ENCODE data around the gene RBMS3.
"Not testable (repeated sequence)": the region's sequence is repeated elsewhere in the genome, so short reads cannot be mapped to it uniquely, and the experiment has no call there.

The RBMS3 gene

DNA sequence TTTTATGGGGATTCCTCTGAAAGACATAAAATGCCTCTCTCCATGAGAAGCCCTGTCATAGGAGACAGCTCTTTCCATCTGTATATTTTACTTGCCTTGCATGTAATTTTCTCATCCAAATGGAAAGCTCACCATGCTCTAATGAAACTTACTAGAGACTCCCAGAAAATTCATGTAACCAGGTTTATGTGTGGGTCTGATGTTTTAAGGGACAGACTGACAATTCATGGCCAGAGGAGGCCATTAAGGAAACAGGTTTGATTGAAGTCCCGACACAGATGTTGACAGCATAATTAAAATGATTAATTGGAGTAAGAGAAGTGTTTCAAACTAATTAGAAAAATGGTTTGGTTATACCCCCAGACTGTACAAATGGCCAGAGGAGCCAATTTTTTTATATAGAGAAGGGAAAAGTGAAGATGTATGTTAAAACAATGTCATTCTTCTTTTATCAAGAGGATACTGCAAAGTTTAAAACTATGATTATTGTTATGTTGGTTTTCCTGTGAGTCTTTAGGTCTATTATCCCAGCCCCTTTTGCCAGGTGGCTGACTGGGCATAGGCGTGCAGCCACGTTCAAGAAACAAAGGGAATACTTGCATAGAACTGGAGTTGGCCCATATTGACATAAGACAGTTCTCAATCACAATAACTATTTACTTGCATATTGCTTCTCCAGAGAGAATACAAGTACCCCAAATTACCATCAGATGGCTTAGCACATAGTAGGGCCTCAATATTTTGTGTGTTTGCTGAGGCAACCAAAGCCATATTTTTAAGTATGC, 64.8 kb downstream of the RBMS3 start:
- no peak for DNase-seq

DNA sequence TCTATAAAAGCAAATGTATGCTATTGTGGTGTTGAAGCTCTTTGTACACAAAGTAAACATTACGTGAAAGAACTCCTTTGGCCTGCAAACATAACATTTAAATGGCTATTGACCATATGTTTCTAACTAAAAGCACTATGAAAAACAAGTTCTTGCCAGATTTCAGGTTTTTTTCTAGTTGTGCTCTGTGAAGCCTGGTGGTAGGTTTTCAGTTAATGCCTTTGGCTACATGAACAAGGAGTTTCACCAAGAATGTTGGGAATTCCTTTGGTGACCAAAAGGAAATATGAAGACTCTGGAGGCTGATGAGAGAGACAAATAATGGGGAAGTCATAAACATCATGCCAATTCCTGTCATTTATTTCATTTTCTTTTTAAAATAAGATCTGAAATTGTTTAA, 66.0 kb downstream of the RBMS3 start:
- no peak for DNase-seq

DNA sequence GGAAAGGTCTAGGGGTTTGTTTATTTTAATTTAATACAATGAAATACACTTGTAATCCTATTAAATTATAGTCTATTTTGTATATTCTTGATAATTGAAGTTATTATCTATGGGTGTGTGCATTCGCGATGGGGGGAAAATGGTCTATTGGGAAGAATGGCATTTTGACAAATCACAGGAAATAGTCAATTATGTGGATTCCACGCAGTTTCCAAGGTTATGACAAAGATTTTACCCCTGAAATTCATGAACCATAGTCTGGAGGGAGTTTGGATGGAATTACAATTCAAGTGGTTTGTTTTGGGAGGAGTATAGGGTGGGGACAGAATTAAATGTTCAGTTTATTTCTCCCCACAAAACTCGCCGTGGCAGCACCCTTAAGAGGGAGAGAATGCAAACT, 66.5 kb downstream of the RBMS3 start:
- DNase-seq = no peak

- no peak for DNase-seq
Measured at GRCh38 chr3:29348316-29348715, 67.4 kb downstream of the RBMS3 start.

GRCh38 chr3:29349049-29349448, 68.2 kb downstream of the RBMS3 start:
- DNase-seq = no peak

GRCh38 chr3:29353807-29354206, 72.9 kb downstream of the RBMS3 start:
- no peak for DNase-seq

DNA sequence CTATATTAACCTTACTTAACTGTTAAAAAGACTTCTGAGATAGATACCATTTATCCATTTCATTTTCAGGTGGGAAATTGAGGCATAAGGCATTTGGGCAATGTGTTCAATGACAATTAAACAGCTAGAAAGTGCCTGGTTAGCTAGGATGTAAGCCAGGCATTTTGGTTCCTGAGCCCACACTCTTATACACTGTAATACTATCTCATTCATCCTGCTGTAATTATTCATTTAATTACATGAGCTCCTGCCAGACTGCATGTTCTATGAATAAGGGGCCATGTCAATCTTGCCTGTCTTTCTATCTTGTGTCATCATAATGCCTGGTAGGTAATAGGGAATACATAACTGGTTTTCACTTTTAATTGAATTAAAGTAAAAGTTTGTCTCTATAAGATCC, 74.0 kb downstream of the RBMS3 start:
- no peak for DNase-seq

- DNase-seq = no peak
Measured at GRCh38 chr3:29356062-29356461, 75.2 kb downstream of the RBMS3 start.

- not testable (repeated sequence) for DNase-seq
Measured at GRCh38 chr3:29360289-29360688, 79.4 kb downstream of the RBMS3 start.

DNA sequence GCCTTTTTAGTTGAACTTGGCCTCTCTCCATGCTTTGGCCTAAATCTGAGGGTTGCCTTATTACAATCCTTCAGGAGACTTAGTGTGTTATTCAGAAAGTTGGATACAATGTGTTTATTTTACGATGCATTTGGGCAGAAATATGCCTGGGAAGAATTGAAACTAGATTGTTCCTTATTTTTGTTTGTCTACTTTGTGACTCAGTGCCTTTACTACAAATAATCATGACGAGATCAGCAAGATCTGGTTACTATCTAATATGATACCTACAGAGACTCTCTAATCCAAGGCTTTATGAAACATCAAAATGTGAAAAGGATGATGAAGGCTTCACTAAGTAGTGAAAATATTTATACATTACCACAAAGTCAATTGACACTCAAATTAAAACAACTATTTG, 82.2 kb downstream of the RBMS3 start:
- no peak for DNase-seq

DNA sequence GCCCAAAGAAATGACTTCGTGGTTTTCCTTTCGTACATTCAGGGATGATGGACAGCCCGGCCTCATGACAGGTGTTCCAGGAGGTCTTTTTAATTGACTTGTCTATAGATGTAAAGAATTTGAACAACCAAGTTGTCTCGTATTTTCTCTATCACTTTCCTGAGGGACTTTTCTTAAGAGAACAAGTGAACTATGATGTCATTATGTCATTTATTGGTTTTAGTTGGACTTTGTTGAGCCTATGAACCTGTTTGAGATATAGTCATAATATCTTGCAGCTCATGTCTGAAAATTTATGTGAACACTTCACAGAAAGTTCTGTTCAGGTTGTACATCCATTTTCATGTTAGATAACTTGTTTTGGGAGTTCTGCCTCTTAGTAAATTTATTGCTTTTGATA, 89.2 kb downstream of the RBMS3 start:
- DNase-seq = no peak

- DNase-seq = no peak
Measured at GRCh38 chr3:29370476-29371420, 89.9 kb downstream of the RBMS3 start.

DNA sequence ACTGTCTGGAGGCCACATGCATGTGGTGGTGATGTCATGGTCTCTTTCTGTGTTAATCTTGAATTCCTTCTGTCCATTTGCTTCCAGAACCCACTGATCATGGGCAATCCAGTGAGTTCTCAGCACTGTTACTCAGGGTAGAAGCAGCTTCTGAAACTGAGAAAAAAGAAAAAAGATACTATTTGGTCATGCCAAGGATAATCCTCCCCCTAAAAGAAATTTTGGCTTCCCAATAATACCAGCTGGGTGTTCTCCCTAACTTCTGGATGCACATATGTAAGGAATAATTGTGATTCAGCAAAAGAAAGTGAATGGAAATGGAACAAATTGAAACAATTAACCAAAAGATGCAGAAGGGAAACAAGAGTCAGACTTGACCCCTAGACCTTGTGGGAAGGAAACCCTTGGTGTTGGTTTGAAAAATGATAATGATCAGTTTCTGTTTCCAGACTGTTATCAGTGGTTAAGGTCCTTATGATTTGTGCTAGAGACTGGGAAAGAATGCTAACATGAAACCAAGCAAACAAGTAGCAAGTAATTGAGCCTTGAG, 92.3 kb downstream of the RBMS3 start:
- no peak for DNase-seq

DNA sequence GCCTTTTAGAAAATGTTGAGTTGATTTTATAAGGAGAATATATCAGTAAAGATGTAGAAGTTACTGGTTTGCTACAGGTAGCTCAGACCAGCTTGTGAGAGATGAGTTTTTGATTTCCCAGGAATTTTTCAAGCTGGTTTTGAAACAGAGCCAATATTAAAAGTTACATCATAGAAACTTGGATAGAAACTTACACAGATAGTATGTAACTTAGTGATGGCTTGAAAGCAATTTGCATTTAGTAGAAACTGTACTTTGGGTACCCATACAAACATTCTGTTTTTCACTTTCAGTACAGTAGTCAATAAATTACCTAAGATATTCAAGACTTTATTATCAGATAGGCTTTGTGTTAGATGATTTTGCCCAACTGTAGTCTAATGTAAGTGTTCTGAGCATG, 93.4 kb downstream of the RBMS3 start:
- DNase-seq = no peak

GRCh38 chr3:29379097-29379496, 98.2 kb downstream of the RBMS3 start:
- DNase-seq = no peak

DNA sequence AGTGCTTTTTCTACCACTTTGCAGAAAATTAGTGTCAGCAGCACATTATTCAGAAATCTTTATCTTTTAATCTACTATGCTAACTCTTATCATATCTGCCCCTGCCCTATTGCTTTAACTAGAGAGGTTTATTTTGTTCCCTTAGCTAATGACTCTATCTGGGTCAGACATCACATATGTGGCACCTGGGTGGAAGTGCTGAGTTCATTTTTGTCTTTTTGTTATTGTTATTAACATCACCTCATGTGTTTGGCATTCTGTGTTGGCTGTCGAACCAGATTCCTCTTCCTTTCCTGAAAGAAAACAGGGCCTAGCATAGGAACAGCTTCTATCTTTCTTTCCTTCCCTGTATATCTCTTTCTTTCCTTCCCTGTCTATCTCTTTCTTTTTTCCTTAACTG, 100.7 kb downstream of the RBMS3 start:
- no peak for DNase-seq

GRCh38 chr3:29382409-29382808, 101.5 kb downstream of the RBMS3 start:
- DNase-seq = no peak

GRCh38 chr3:29382845-29383244, 102.0 kb downstream of the RBMS3 start:
- DNase-seq = no peak

GRCh38 chr3:29384640-29385039, 103.8 kb downstream of the RBMS3 start:
- no peak for DNase-seq

DNA sequence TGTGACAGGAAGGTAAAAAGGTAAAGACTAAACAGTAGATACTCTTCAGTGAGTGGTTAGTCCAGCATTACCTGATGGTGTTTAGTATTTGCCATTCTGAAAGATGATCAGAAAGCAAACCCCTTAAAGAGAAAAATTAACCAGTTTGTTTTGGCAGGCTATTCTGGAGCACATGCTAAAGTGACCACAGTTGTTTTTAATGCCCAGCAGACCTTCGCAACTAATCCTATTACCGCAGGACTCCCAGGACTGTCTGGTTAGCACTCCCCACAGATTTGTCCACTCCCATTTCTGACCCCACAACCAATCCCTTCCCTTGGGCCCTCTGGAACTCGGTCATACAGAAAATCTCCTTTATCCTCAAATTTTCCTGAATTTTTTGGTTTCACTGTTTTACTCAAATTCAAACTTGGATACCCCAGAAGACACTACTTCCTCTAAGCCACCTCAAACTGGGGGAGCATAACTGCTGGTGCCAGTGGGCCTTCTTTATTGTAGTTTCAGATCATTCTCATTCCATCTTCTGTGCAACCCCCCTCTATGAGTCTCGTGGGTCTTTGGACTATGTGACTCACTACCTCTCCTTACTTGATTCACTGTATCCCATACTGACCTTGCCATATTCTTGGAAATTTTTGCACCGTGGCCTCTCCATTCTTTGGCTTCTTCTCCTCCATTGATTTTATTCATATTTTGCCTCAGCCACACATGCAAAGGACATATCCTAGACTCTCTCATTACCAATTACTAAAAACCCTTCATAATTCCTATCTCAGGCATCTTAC, 104.4 kb downstream of the RBMS3 start:
- DNase-seq = no peak

- no peak for DNase-seq
Measured at GRCh38 chr3:29389362-29389761, 108.5 kb downstream of the RBMS3 start.

DNA sequence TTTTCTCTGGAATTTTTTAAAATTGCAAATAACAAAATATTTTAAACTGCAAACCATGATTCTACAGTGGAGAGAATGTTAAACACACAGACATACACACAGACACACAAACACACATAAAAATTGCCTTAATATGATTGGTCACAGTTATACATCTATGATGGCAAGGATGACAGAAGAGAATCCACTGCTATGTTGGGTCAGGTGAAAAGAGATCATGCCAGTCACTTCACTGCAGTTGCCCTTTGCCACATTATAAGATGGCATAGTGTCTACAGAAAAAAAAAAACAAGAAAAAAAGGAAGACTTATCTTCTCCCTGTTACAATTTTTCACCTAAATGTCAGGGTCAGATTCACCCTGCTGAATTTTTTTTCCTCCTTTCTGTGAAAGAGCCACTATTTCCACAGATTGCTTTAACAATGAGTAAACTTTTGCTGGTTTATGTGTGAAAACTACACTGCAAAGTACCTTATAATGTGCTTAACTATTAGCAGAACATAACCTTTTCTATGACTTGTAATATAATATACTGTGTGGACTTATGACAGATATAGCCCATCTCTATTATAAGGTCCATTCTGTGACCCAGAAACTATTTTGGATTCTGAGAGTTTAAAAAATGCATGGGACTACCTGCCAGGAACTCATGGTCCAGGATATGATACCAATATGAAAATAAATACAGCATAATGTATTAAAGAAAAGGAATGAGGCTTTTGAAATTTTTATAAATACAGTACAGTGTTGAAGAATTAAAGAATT, 111.9 kb downstream of the RBMS3 start:
- DNase-seq = no peak
